GM18873 (cell line): ENCODE results near the gene ARHGAP24.
"Not testable (repeated sequence)": the region's sequence is repeated elsewhere in the genome, so short reads cannot be mapped to it uniquely, and the experiment has no call there.

ENCODE experiments used
- ATAC-seq: cut with Tn5 transposase; IDR thresholded peaks from one replicate; pipeline ENCODE4 v1.9.1; 2021; ENCODE audit warnings: mild to moderate bottlenecking, moderate library complexity, moderate number of reproducible peaks; ENCODE audit not compliant: unreplicated experiment, low FRiP score

The ARHGAP24 gene

GRCh38 chr4:85873566-85873965 lies 398.6 kb downstream of the ARHGAP24 start:
- no peak for ATAC-seq

- no peak for ATAC-seq
Observed at GRCh38 chr4:85879518-85879917, 404.6 kb downstream of the ARHGAP24 start.

- ATAC-seq: no peak
Observed at GRCh38 chr4:85883180-85883579, 408.2 kb downstream of the ARHGAP24 start.

- ATAC-seq: no peak
Observed at GRCh38 chr4:85884251-85884650, 409.3 kb downstream of the ARHGAP24 start.

DNA sequence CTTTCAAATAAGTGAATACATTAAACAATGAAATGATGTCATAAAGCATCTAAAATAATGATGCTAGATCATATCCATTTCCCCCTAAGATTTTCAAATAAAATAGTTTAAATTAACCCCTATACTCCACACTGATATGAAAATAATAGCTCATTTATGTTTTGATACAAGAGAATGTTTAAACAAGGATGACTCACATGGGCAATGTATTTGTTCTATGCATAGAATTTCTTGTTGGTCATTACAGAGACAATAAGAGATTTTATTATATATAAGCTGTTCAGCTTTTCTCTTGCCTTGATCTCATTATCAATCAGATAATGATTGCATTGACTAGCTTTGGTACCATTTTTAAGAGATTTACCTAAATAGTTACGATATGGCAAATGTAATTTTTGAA lies 411.7 kb downstream of the ARHGAP24 start:
- ATAC-seq: no peak

DNA sequence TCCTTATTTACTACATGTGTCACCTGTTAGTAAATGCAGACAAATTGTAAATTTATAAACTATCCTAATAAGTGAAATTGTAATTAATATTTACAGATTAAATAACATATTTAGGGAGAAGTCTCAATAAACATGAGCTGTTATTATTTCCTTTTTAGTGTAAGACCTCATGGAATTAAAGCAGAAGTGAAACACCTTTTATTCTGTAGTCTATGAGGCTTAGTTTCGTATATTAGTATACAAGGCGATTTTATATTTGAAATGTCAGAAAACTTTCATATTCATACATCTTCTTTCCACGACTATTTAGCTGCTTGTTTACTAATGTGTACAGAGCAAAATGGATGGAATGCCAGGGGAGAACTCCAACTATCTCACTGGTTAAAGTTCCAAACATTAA lies 414.4 kb downstream of the ARHGAP24 start:
- ATAC-seq: no peak

DNA sequence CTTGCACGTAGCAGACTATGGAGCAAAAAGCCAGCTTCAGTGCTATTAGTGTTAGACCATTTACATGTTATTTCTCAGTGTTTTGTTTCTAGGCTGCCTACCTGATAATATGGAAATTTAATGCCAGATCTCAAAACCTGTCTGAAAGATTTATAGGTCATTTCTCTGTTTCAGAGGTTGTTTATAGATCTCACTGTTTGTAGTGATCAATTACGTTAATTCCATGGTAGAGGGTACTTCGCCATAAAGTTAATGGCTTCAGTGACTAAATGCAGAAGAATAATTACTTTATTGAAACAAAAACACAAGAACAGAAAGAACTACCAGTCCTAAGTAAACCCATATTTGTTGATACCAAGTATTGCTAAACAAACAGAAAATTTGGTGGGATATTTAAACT lies 420.8 kb downstream of the ARHGAP24 start:
- no peak for ATAC-seq

DNA sequence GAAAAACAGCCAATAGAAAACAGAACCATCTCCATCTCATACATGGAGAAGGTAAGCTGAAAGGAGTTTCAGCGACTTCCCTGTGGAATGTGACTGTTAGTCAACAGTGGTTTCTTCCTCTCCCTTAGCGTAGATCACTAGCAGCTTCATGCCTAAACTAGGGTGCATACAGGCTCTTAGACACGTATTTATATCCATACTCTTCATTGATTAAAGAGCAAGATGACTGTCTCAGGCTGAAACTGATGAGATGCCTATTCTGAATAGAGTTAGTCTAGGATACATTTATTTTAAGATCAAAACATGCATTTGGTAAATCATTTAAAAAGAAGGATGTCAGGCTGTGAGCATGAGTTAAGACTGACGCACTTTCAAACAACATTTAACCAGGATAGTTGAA lies 423.3 kb downstream of the ARHGAP24 start:
- no peak for ATAC-seq

DNA sequence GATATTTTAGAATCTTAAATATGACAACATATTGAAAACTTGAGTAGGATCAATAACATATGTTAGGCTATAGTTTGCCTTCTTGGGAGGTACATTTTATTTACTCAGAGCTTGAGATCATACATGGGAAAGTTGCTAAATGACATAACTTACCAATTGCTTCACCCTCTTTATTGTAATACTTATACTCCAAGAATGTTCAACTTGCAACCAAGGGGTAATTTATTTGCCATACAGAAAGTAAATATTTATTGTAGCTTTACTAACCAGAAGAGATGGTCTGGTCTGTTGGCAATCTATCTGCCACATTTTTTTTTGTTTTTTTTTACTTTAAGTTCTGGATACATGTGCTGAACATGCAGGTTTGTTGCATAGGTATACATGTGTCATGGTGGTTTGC lies 426.6 kb downstream of the ARHGAP24 start:
- no peak for ATAC-seq

DNA sequence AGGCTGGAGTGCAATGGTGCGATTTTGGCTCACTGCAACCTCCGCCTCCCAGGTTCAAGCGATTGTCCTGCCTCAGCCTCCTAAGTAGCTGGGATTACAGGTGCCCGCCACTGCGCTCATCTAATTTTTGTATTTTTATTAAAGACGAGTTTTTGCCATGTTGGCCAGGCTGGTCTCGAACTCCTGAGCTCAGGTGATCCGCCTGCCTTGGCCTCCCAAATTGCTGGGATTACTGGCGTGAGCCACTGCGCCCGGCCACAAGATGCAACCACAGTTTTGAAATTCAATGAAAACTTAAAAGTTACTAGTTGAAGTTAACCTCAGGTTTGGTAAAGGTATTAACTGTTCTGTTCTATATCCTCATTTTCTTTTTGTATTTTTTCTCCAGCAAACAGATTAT lies 427.7 kb downstream of the ARHGAP24 start:
- ATAC-seq: not testable (repeated sequence)

- no peak for ATAC-seq
Observed at GRCh38 chr4:85905761-85906160, 430.8 kb downstream of the ARHGAP24 start.

GRCh38 chr4:85907001-85907400 lies 432.1 kb downstream of the ARHGAP24 start:
- no peak for ATAC-seq

DNA sequence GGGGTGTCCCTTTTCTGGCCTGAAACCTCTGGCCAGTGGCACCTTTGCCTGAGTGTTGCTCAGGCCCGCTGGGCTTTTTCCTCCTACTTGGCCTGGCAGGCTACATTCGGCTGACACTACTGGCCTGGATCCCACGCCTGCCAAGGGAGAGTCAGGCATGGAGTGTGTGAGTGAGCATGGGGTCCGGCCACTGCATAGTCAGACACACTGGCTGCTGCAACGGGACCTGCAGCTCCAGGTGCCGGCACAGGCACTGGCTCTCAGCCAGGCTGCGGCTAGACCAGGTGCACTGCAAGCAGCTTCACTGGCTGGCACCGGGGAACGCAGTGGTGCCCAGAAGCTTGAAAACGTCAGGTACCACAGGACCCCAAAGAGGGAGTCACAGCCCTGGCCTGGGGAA lies 434.9 kb downstream of the ARHGAP24 start:
- no peak for ATAC-seq

GRCh38 chr4:85910985-85911384 lies 436.0 kb downstream of the ARHGAP24 start:
- ATAC-seq: no peak

- no peak for ATAC-seq
Observed at GRCh38 chr4:85913931-85914694, 439.2 kb downstream of the ARHGAP24 start.

GRCh38 chr4:85915570-85915969 lies 440.6 kb downstream of the ARHGAP24 start:
- not testable (repeated sequence) for ATAC-seq

- ATAC-seq: no peak
Observed at GRCh38 chr4:85919200-85919887, 444.4 kb downstream of the ARHGAP24 start.

DNA sequence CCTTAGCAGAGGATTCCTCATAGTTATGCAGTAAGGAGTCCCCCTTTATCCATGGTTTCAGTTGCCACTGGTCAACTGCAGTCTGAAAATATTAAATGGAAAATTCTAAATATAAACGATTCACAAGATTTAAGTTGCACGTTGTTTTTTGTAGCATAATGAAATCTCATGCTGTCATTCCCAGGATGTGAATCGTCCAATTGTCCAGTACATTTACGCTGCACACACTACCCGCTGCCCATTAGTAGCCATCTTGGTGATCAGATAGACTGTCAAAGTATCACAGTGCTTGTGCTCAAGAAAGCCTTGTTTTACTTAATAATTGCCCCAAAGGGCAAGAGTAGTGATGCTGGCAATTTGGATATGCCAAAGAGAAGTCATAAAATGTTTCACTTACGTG lies 450.1 kb downstream of the ARHGAP24 start:
- no peak for ATAC-seq

DNA sequence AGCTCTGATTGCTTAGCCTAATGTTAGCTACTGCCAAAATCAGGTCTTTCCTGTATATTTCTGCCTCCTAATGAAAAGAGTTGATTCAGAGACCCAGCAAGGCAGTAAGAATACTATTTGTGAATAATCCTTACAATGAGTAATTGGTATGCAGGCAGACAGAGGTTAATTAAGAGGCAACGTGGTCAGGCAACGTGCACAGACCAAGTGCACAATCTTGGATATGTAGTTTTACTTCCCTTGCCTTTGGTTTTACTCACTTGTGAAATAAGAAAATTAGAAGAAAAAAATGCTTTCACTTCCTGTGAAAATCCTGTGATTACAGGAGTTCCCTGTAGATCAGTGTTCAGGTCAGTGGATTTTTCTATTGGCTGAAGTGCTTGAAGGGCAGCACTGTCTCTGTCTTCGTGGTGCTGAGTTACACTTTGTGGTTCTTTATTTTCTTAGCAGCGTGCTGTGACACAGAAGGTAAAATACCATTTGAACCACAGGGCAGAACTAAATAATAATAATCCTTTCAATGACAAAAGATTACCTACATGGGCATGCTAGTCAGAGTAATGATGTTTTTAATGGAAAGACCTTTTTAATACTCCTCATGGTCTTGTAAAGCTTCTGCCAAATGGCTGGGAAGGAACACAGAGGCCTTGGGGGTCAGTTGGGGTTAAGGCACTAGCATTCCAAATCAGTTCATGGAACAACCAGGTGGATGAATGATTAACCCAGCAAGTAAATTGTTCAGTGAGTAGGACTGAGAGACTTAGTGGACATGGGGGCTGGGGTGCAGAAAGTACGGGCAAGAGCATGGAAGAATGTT lies 454.0 kb downstream of the ARHGAP24 start:
- no peak for ATAC-seq

GRCh38 chr4:85929961-85930665 lies 455.2 kb downstream of the ARHGAP24 start:
- ATAC-seq: no peak
